ENCODE data around the gene HLA-F. TPM values are rescaled to one million over a fixed set of nuclear protein-coding genes. Genes with fewer than 3 reads are reported as not detected.
A peak's percentile ranks its signal among the peaks of the same experiment; 100 is the strongest.

Gene HLA-F
- total RNA-seq, 5 donors from 2014 or later (not counting 1 experiment from before 2014, with no cell fraction given): 600 to 951 (median 748) TPM

GRCh38 chr6:29680416-29680815 lies 42.8 kb upstream of the HLA-F start:
- H3K27ac ChIP-seq (ENCODE audit: low read length): no peak overlapping the region

GRCh38 chr6:29680904-29681303 lies 42.3 kb upstream of the HLA-F start, which contains the start of gene ZFP57:
ZFP57 (minus strand) TSS chr6:29681152; CDS start chr6:29677003, 4,149 bp downstream.
- peaks cover 0 to 4% (median 0%) of the 10 kb centered on the region in 3 donors for H3K9me3 Mint-ChIP-seq
- WGBS (ENCODE audit: insufficient coverage): 40% methylated on average over 27 of the region's 31 CpGs
- H3K27ac ChIP-seq (ENCODE audit: low read length): no peak within 1 kb of the TSS
- ChIA-PET CTCF (no interaction called here), POLR2A (no interaction called here)
- H3K4me1 Mint-ChIP-seq: peaks cover 10 to 23% (median 15%) of the 10 kb centered on the region in 3 donors
- no peak within 1 kb of the TSS for H3K27ac Mint-ChIP-seq
- H3K27me3 ChIP-seq (replicated peaks in 1 of 2; ENCODE audit: control insufficient read depth in 2 of 2, extremely low read depth in 1 of 2, insufficient read depth in 2 of 2, low read length in 1 of 2): peaks cover 6 to 23% of the 10 kb centered on the region in 2 experiments
- peak within 1 kb of the TSS in 1 of 3 donors; percentile 64 for H3K4me3 Mint-ChIP-seq
- H3K36me3 Mint-ChIP-seq: no peaks in the 10 kb centered on the region
- H3K4me3 ChIP-seq (ENCODE audit: control insufficient read depth in 1 of 2, extremely low read depth in 1 of 2, low read length in 1 of 2): peak within 1 kb of the TSS in 1 of 2 donors; percentile 51
- no peaks in the 10 kb centered on the region for H3K9me3 ChIP-seq
- ATAC-seq (replicated peaks in 1 of 4) (no peak), DNase-seq (no peak)
- peaks cover 3 to 10% of the 10 kb centered on the region in 2 donors for H3K27me3 Mint-ChIP-seq
- no peaks in the 10 kb centered on the region for H3K4me1 ChIP-seq (ENCODE audit: control insufficient read depth in 1 of 2, extremely low read depth in 1 of 2, insufficient read depth in 2 of 2, low read length in 2 of 2)
- no peaks in the 10 kb centered on the region for H3K36me3 ChIP-seq (ENCODE audit: control insufficient read depth in 2 of 2, extremely low read depth in 1 of 2, insufficient read depth in 1 of 2, low read length in 1 of 2)

More at GRCh38 chr6:29680416-29680815, 42.8 kb upstream of the HLA-F start:
- ATAC-seq (replicated peaks in 1 of 4) (no peak), DNase-seq (no peak)
- H3K27me3 ChIP-seq (replicated peaks in 1 of 2; ENCODE audit: control insufficient read depth in 2 of 2, extremely low read depth in 1 of 2, insufficient read depth in 2 of 2, low read length in 1 of 2): peaks cover 2 to 21% of the 10 kb centered on the region in 2 experiments
- H3K36me3 ChIP-seq (ENCODE audit: control insufficient read depth in 2 of 2, extremely low read depth in 1 of 2, insufficient read depth in 1 of 2, low read length in 1 of 2): no peaks in the 10 kb centered on the region
- Mint-ChIP-seq H3K27ac (no peak overlapping the region), H3K36me3 (no peaks in the 10 kb centered on the region), H3K9me3 (peaks cover 0 to 4% (median 0%) of the 10 kb centered on the region in 3 donors), H3K4me3 (peak overlapping the region in 1 of 3 donors; percentile 64), H3K4me1 (peaks cover 10 to 23% (median 15%) of the 10 kb centered on the region in 3 donors), H3K27me3 (peaks cover 3 to 10% of the 10 kb centered on the region in 2 donors)
- 63% methylated on average over 21 of the region's 24 CpGs for WGBS (ENCODE audit: insufficient coverage)
- no peaks in the 10 kb centered on the region for H3K4me1 ChIP-seq (ENCODE audit: control insufficient read depth in 1 of 2, extremely low read depth in 1 of 2, insufficient read depth in 2 of 2, low read length in 2 of 2)
- H3K4me3 ChIP-seq (ENCODE audit: control insufficient read depth in 1 of 2, extremely low read depth in 1 of 2, low read length in 1 of 2): peak overlapping the region in 1 of 2 donors; percentile 51
- ChIA-PET CTCF (no interaction called here), POLR2A (no interaction called here)
- no peaks in the 10 kb centered on the region for H3K9me3 ChIP-seq

GRCh38 chr6:29681811-29682210 lies 41.4 kb upstream of the HLA-F start:
- no peak for ATAC-seq (replicated peaks in 1 of 4)
- peaks cover 9 to 24% of the 10 kb centered on the region in 2 experiments for H3K27me3 ChIP-seq (replicated peaks in 1 of 2; ENCODE audit: control insufficient read depth in 2 of 2, extremely low read depth in 1 of 2, insufficient read depth in 2 of 2, low read length in 1 of 2)
- Mint-ChIP-seq H3K36me3 (no peaks in the 10 kb centered on the region), H3K27ac (no peak overlapping the region), H3K4me1 (peaks cover 6 to 19% (median 13%) of the 10 kb centered on the region in 3 donors), H3K9me3 (peaks cover 0 to 4% (median 0%) of the 10 kb centered on the region in 3 donors), H3K27me3 (peaks cover 3 to 10% of the 10 kb centered on the region in 2 donors), H3K4me3 (no peak overlapping the region)
- H3K4me1 ChIP-seq (ENCODE audit: control insufficient read depth in 1 of 2, extremely low read depth in 1 of 2, insufficient read depth in 2 of 2, low read length in 2 of 2): no peaks in the 10 kb centered on the region
- CTCF ChIA-PET: no interaction called here
- H3K36me3 ChIP-seq (ENCODE audit: control insufficient read depth in 2 of 2, extremely low read depth in 1 of 2, insufficient read depth in 1 of 2, low read length in 1 of 2): no peaks in the 10 kb centered on the region
- H3K27ac ChIP-seq (ENCODE audit: low read length): no peak overlapping the region
- no peak for DNase-seq
- POLR2A ChIA-PET: interaction anchor here in 1 of 2 donors (0.6 kb wide), 1 partner anchor 56 kb away, joined by 3 read pairs; no protein-coding TSS in a partner anchor
- H3K4me3 ChIP-seq (ENCODE audit: control insufficient read depth in 1 of 2, extremely low read depth in 1 of 2, low read length in 1 of 2): no peak overlapping the region
- no peaks in the 10 kb centered on the region for H3K9me3 ChIP-seq
- WGBS (ENCODE audit: insufficient coverage): 80% methylated on average over 1 of the region's 8 CpGs

- H3K27ac Mint-ChIP-seq: no peak overlapping the region
- H3K27me3 Mint-ChIP-seq: no peaks in the 10 kb centered on the region
- WGBS (ENCODE audit: insufficient coverage): 76% methylated on average over 11 of the region's 15 CpGs
- H3K36me3 ChIP-seq (ENCODE audit: control insufficient read depth in 2 of 2, extremely low read depth in 1 of 2, insufficient read depth in 1 of 2, low read length in 1 of 2): no peaks in the 10 kb centered on the region
- ChIA-PET POLR2A (interaction anchor here in 1 of 2 donors (0.6 kb wide), 1 partner anchor 177 kb away, joined by 5 read pairs; no protein-coding TSS in a partner anchor), CTCF (no interaction called here)
- H3K4me1 Mint-ChIP-seq: peaks cover 1 to 7% (median 7%) of the 10 kb centered on the region in 3 donors
- H3K27ac ChIP-seq (ENCODE audit: low read length): no peak overlapping the region
- H3K4me3 Mint-ChIP-seq: no peak overlapping the region
- no peaks in the 10 kb centered on the region for H3K36me3 Mint-ChIP-seq
- H3K4me1 ChIP-seq (ENCODE audit: control insufficient read depth in 1 of 2, extremely low read depth in 1 of 2, insufficient read depth in 2 of 2, low read length in 2 of 2): no peaks in the 10 kb centered on the region
- no peak for DNase-seq
- H3K4me3 ChIP-seq (ENCODE audit: control insufficient read depth in 1 of 2, extremely low read depth in 1 of 2, low read length in 1 of 2): no peak overlapping the region
- ATAC-seq (replicated peaks in 1 of 4): no peak
- peaks cover 0 to 4% (median 0%) of the 10 kb centered on the region in 3 donors for H3K9me3 Mint-ChIP-seq
- peaks cover 10 to 12% of the 10 kb centered on the region in 2 experiments for H3K27me3 ChIP-seq (replicated peaks in 1 of 2; ENCODE audit: control insufficient read depth in 2 of 2, extremely low read depth in 1 of 2, insufficient read depth in 2 of 2, low read length in 1 of 2)
- no peaks in the 10 kb centered on the region for H3K9me3 ChIP-seq
Measured at GRCh38 chr6:29685718-29686326, 37.4 kb upstream of the HLA-F start.

- H3K9me3 ChIP-seq: no peaks in the 10 kb centered on the region
- ChIA-PET POLR2A (no interaction called here), CTCF (no interaction called here)
- H3K36me3 Mint-ChIP-seq: no peaks in the 10 kb centered on the region
- H3K4me3 ChIP-seq (ENCODE audit: control insufficient read depth in 1 of 2, extremely low read depth in 1 of 2, low read length in 1 of 2): no peak overlapping the region
- ATAC-seq (replicated peaks in 1 of 4) (no peak), DNase-seq (no peak)
- 20% methylated on average over 1 of the region's 3 CpGs for WGBS (ENCODE audit: insufficient coverage)
- peaks cover 0 to 20% of the 10 kb centered on the region in 2 experiments for H3K27me3 ChIP-seq (replicated peaks in 1 of 2; ENCODE audit: control insufficient read depth in 2 of 2, extremely low read depth in 1 of 2, insufficient read depth in 2 of 2, low read length in 1 of 2)
- no peaks in the 10 kb centered on the region for H3K36me3 ChIP-seq (ENCODE audit: control insufficient read depth in 2 of 2, extremely low read depth in 1 of 2, insufficient read depth in 1 of 2, low read length in 1 of 2)
- no peaks in the 10 kb centered on the region for H3K4me1 Mint-ChIP-seq
- H3K4me3 Mint-ChIP-seq: no peak overlapping the region
- no peaks in the 10 kb centered on the region for H3K4me1 ChIP-seq (ENCODE audit: control insufficient read depth in 1 of 2, extremely low read depth in 1 of 2, insufficient read depth in 2 of 2, low read length in 2 of 2)
- no peak overlapping the region for H3K27ac ChIP-seq (ENCODE audit: low read length)
- no peak overlapping the region for H3K27ac Mint-ChIP-seq
- peaks cover 4 to 20% of the 10 kb centered on the region in 2 donors for H3K27me3 Mint-ChIP-seq
- H3K9me3 Mint-ChIP-seq: peaks cover 0 to 6% (median 6%) of the 10 kb centered on the region in 3 donors
Measured at GRCh38 chr6:29694637-29695036, 28.6 kb upstream of the HLA-F start.

GRCh38 chr6:29696147-29697125 lies 26.8 kb upstream of the HLA-F start:
- peaks cover 0 to 20% of the 10 kb centered on the region in 2 experiments for H3K27me3 ChIP-seq (replicated peaks in 1 of 2; ENCODE audit: control insufficient read depth in 2 of 2, extremely low read depth in 1 of 2, insufficient read depth in 2 of 2, low read length in 1 of 2)
- ATAC-seq (replicated peaks in 1 of 4) (no peak), DNase-seq (no peak)
- no peak overlapping the region for H3K4me3 ChIP-seq (ENCODE audit: control insufficient read depth in 1 of 2, extremely low read depth in 1 of 2, low read length in 1 of 2)
- ChIA-PET POLR2A (no interaction called here), CTCF (interaction anchor here (0.7 to 1.5 kb wide), 3 partner anchors 10 to 157 kb away, joined by 3 to 8 read pairs (median 4); no protein-coding TSS in a partner anchor)
- no peaks in the 10 kb centered on the region for H3K4me1 ChIP-seq (ENCODE audit: control insufficient read depth in 1 of 2, extremely low read depth in 1 of 2, insufficient read depth in 2 of 2, low read length in 2 of 2)
- H3K27ac ChIP-seq (ENCODE audit: low read length): no peak overlapping the region
- H3K36me3 ChIP-seq (ENCODE audit: control insufficient read depth in 2 of 2, extremely low read depth in 1 of 2, insufficient read depth in 1 of 2, low read length in 1 of 2): no peaks in the 10 kb centered on the region
- Mint-ChIP-seq H3K27ac (no peak overlapping the region), H3K4me3 (no peak overlapping the region), H3K27me3 (peaks cover 4 to 28% of the 10 kb centered on the region in 2 donors), H3K36me3 (no peaks in the 10 kb centered on the region), H3K9me3 (peaks cover 0 to 6% (median 6%) of the 10 kb centered on the region in 3 donors), H3K4me1 (no peaks in the 10 kb centered on the region)
- WGBS (ENCODE audit: insufficient coverage): 100% methylated on average over 5 of the region's 10 CpGs
- H3K9me3 ChIP-seq: no peaks in the 10 kb centered on the region
